B cell (primary cell): Measurements from ENCODE around the gene MAD1L1.

Experiments
- EZH2 ChIP-seq: IDR thresholded peaks from 2 replicates; pipeline ENCODE4 v1.6.1; 2012; ENCODE audit warnings: borderline replicate concordance, low read depth, mild to moderate bottlenecking, moderate library complexity, low read length; ENCODE audit not compliant: insufficient read depth, poor library complexity, severe bottlenecking
- TF ChIP-seq, protein P1 (sequence below): fragments of 200-600 bp; IDR thresholded peaks from one replicate; pipeline ENCODE4 v1.8.0; 2022; ENCODE audit warnings: antibody characterized with exemption, mild to moderate bottlenecking

DNA sequence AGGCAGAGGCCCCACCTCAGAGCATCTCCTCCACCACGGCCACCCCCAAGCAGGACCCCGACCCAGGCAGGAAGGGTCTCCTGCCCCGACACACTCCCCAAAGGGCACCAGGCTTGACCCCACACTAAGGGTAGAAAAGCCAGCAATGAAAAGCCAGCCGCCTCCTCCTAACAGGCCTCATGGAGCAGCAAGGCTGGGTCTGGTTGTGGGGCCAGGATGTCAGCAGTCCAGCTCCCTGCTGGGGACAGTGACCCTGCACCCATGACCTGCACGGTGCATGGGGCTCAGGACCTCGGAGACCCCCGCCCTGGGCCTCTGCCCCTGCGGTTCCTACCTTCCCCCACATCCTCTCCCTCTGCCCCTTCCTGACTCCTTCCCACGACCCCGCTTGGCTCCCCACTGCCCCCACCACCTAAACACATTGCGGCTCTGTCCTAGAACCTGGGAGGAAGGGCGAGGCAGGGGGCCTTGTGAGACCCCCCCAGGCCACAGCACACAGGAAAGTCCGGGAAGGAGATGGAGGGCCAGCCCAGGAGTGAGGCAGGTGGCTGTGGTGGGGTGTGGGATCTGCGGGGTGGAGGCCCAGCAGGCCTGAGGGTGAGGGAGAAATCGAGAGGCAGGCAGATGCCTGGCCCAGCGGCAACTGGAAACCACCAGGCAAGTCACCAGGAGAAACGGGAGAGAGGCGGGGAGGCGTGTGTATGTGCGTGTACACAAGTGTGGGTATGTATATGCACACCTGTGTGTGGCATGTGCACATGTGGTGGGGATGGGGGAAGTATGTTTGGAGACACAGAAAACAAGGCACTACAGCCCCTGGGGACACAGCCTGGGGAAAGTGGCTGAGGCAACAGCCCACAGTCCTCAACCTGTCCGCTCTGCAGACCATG lies 229.9 kb downstream of the MAD1L1 start:
- TF ChIP-seq, protein P1, sequence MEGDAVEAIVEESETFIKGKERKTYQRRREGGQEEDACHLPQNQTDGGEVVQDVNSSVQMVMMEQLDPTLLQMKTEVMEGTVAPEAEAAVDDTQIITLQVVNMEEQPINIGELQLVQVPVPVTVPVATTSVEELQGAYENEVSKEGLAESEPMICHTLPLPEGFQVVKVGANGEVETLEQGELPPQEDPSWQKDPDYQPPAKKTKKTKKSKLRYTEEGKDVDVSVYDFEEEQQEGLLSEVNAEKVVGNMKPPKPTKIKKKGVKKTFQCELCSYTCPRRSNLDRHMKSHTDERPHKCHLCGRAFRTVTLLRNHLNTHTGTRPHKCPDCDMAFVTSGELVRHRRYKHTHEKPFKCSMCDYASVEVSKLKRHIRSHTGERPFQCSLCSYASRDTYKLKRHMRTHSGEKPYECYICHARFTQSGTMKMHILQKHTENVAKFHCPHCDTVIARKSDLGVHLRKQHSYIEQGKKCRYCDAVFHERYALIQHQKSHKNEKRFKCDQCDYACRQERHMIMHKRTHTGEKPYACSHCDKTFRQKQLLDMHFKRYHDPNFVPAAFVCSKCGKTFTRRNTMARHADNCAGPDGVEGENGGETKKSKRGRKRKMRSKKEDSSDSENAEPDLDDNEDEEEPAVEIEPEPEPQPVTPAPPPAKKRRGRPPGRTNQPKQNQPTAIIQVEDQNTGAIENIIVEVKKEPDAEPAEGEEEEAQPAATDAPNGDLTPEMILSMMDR, result no peak
- TF ChIP-seq EZH2, result no peak
